ENCODE measurements around the gene CHST1.

Gene CHST1

DNA sequence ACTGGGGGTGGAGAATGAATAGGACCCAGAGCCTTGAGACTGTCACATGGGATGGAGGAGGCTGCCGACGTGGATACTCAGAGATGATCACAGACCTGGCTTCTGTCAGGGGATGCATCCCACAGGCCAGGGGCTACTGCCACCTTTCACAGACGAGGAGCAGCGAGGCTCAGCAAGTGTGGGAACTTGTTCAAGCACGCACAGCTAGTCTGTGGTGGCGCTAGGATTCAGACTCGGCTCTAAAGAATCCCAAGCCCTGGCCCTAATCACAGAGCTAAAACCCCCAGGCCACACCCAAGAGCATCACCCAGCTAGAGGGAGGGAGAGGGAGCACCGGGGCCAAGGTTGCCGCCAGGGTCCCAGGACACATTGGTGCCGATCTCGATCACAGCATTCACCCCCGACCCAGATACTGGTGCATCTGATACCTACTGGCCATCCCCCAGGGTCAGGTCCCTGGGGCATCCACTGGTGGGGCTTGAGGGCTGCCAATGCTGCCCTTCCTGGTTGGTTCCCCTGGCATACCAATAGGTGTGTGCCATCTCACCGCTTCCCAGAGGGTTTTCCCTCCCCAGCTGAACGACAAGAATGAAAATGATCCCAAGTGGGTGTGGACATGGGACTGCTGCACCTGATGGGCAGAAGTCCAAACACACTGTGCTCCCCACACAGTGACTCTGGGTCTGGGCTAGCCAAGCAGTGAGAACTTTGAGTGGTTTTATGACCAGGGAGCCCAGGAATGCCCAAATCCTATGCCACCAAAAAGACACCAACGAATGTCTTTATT is 6.2 kb downstream of the CHST1 start:
- Histone ChIP-seq H3K36me3 (ENCODE audit: control insufficient read depth, insufficient read depth, low read length) (no peaks in the 10 kb centered on the region), H3K4me1 (ENCODE audit: control insufficient read depth, insufficient read depth, low read length) (peaks cover 44% of the 10 kb centered on the region), H3K4me3 (ENCODE audit: insufficient read depth, low read depth, low read length) (no peak overlapping the region), H3K27me3 (ENCODE audit: control insufficient read depth, insufficient read depth, low read length, poor library complexity, severe bottlenecking) (peaks cover 30% of the 10 kb centered on the region), H3K27ac (ENCODE audit: insufficient read depth, low read depth, low read length, poor library complexity, severe bottlenecking) (no peak overlapping the region), H3K9me3 (ENCODE audit: control insufficient read depth, low read length) (no peaks in the 10 kb centered on the region)
- WGBS, 2 experiments, result 79% methylated on average over 15 of the region's 15 CpGs

GRCh38 chr11:45658292-45658991 is 7.0 kb downstream of the CHST1 start:
- no peaks in the 10 kb centered on the region for H3K9me3 ChIP-seq (ENCODE audit: control insufficient read depth, low read length)
- no peaks in the 10 kb centered on the region for H3K36me3 ChIP-seq (ENCODE audit: control insufficient read depth, insufficient read depth, low read length)
- peaks cover 40% of the 10 kb centered on the region for H3K4me1 ChIP-seq (ENCODE audit: control insufficient read depth, insufficient read depth, low read length)
- H3K4me3 ChIP-seq (ENCODE audit: insufficient read depth, low read depth, low read length), result no peak overlapping the region
- no peak overlapping the region for H3K27ac ChIP-seq (ENCODE audit: insufficient read depth, low read depth, low read length, poor library complexity, severe bottlenecking)
- H3K27me3 ChIP-seq (ENCODE audit: control insufficient read depth, insufficient read depth, low read length, poor library complexity, severe bottlenecking), result peaks cover 23% of the 10 kb centered on the region
- WGBS, 2 experiments, result 36 to 40% methylated on average over 19 of the region's 19 CpGs

DNA sequence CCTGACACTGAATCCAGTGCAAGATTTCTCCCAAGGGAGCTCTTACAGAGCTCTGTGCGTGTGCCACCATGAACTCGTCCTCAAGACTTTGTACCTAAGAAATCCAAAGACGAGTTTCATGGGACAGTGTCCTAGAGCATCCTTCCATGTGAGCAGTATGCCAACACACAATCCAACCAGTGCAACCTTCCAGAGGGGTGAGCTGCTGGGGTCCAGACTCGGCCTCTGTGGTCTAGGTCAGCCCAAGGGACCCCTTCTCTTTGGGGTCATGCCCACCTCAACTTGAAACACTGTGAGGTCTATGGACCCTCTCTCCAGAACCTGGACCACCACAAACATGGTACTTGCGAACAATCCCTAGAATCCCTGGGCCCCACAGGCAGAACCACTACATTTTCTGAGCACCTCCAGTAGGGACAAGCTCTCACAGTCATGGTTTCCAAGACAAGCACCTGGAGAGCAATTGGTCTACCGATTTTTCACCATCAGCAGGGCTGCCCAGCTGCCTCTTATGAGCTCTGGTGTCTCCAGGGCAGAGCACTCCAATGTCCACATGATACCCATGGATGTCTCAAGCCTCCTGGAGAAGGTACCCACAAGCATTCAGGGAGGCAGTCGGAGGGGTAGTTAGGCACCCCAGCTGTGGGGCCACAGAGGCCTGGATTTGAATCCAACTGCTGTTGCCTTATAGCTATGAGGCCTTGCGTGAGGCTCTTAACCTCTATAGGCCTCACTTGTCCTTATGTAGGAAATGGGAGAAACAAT is 7.7 kb downstream of the CHST1 start:
- Histone ChIP-seq H3K36me3 (ENCODE audit: control insufficient read depth, insufficient read depth, low read length) (no peaks in the 10 kb centered on the region), H3K9me3 (ENCODE audit: control insufficient read depth, low read length) (no peaks in the 10 kb centered on the region), H3K4me1 (ENCODE audit: control insufficient read depth, insufficient read depth, low read length) (peaks cover 36% of the 10 kb centered on the region), H3K4me3 (ENCODE audit: insufficient read depth, low read depth, low read length) (no peak overlapping the region), H3K27me3 (ENCODE audit: control insufficient read depth, insufficient read depth, low read length, poor library complexity, severe bottlenecking) (peaks cover 15% of the 10 kb centered on the region), H3K27ac (ENCODE audit: insufficient read depth, low read depth, low read length, poor library complexity, severe bottlenecking) (no peak overlapping the region)
- WGBS, 2 experiments, result 95 to 96% methylated on average over 8 of the region's 8 CpGs

GRCh38 chr11:45655831-45656230 is 9.6 kb downstream of the CHST1 start:
- Histone ChIP-seq H3K36me3 (ENCODE audit: control insufficient read depth, insufficient read depth, low read length) (no peaks in the 10 kb centered on the region), H3K27ac (ENCODE audit: insufficient read depth, low read depth, low read length, poor library complexity, severe bottlenecking) (no peak overlapping the region), H3K9me3 (ENCODE audit: control insufficient read depth, low read length) (no peaks in the 10 kb centered on the region), H3K27me3 (ENCODE audit: control insufficient read depth, insufficient read depth, low read length, poor library complexity, severe bottlenecking) (peaks cover 5% of the 10 kb centered on the region), H3K4me3 (ENCODE audit: insufficient read depth, low read depth, low read length) (no peak overlapping the region), H3K4me1 (ENCODE audit: control insufficient read depth, insufficient read depth, low read length) (peaks cover 27% of the 10 kb centered on the region)
- 91 to 94% methylated on average over 6 of the region's 6 CpGs for WGBS, 2 experiments

DNA sequence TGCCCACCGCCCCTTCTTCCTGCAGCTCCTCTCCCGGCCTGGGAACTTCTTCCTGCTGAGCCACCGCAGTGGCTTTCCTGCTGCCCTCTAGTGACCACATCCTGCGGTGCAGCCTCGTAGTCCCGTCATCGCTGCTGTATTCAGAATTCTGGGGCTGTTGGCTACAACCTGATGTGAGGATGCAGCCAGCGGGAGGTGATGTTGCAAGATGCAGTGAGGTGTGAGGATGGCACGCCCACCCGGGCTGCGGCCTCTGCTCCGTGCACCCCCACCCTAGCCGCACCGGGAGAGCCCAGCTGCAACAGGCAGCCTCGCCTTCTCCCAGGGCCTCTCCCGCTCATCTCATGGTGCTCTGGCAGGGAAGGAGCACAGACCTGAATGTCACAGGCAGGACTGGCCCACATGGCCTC is 10.1 kb downstream of the CHST1 start:
- peaks cover 22% of the 10 kb centered on the region for H3K4me1 ChIP-seq (ENCODE audit: control insufficient read depth, insufficient read depth, low read length)
- no peak overlapping the region for H3K27ac ChIP-seq (ENCODE audit: insufficient read depth, low read depth, low read length, poor library complexity, severe bottlenecking)
- H3K9me3 ChIP-seq (ENCODE audit: control insufficient read depth, low read length), result no peaks in the 10 kb centered on the region
- no peaks in the 10 kb centered on the region for H3K36me3 ChIP-seq (ENCODE audit: control insufficient read depth, insufficient read depth, low read length)
- WGBS, 2 experiments, result 15% methylated on average over 16 of the region's 16 CpGs
- H3K27me3 ChIP-seq (ENCODE audit: control insufficient read depth, insufficient read depth, low read length, poor library complexity, severe bottlenecking), result peaks cover 5% of the 10 kb centered on the region
- H3K4me3 ChIP-seq (ENCODE audit: insufficient read depth, low read depth, low read length), result no peak overlapping the region

GRCh38 chr11:45655012-45655283 is 10.5 kb downstream of the CHST1 start:
- H3K4me1 ChIP-seq (ENCODE audit: control insufficient read depth, insufficient read depth, low read length), result peaks cover 18% of the 10 kb centered on the region
- 72 to 74% methylated on average over 2 of the region's 2 CpGs for WGBS, 2 experiments

DNA sequence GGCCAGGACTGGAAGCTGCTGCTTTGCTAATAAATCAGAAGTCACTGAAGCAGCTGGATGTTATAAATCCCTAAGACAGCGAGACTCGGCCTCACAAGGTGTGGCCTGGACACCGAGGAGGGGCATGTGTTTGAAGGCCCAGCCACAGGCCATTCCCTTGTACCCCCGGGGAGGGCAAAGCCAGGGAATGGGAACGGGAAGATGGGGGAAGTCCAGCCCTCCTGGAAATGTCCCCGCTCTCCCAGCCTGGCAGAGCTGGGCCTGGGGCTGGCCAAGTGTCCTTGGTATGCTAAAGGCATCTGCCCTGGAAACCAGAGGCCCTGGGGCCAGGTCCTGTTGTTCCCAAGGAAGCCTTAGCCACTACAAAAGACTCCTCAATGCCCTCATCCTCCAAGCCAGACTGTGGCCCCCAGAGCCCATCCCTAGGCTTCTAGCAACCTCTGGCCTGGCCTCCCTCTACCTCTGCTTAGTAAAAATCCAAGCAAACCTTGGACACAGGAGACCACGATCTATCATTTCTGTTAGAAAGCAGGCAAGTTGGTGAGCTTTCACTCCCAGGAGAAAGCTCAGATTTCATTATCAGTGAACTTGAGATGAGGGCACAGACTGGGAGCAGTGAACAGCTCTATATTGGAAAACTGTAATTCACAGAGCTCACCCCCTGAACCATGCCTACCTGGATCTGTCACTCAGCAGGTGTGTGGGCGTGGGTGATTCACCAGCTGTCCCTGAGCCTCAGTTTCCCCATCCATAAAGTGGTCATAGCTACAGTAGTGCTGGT is 11.0 kb downstream of the CHST1 start:
- no peak overlapping the region for H3K27ac ChIP-seq (ENCODE audit: insufficient read depth, low read depth, low read length, poor library complexity, severe bottlenecking)
- peaks cover 5% of the 10 kb centered on the region for H3K27me3 ChIP-seq (ENCODE audit: control insufficient read depth, insufficient read depth, low read length, poor library complexity, severe bottlenecking)
- 84 to 87% methylated on average over 8 of the region's 8 CpGs for WGBS, 2 experiments
- no peak overlapping the region for H3K4me3 ChIP-seq (ENCODE audit: insufficient read depth, low read depth, low read length)
- H3K36me3 ChIP-seq (ENCODE audit: control insufficient read depth, insufficient read depth, low read length), result no peaks in the 10 kb centered on the region
- H3K4me1 ChIP-seq (ENCODE audit: control insufficient read depth, insufficient read depth, low read length), result peaks cover 16% of the 10 kb centered on the region
- no peaks in the 10 kb centered on the region for H3K9me3 ChIP-seq (ENCODE audit: control insufficient read depth, low read length)

More at GRCh38 chr11:45655012-45655283, 10.5 kb downstream of the CHST1 start:
- Histone ChIP-seq H3K9me3 (ENCODE audit: control insufficient read depth, low read length) (no peaks in the 10 kb centered on the region), H3K27ac (ENCODE audit: insufficient read depth, low read depth, low read length, poor library complexity, severe bottlenecking) (no peak overlapping the region), H3K4me3 (ENCODE audit: insufficient read depth, low read depth, low read length) (no peak overlapping the region), H3K36me3 (ENCODE audit: control insufficient read depth, insufficient read depth, low read length) (no peaks in the 10 kb centered on the region), H3K27me3 (ENCODE audit: control insufficient read depth, insufficient read depth, low read length, poor library complexity, severe bottlenecking) (peaks cover 5% of the 10 kb centered on the region)

- H3K36me3 ChIP-seq (ENCODE audit: control insufficient read depth, insufficient read depth, low read length), result no peaks in the 10 kb centered on the region
- H3K4me3 ChIP-seq (ENCODE audit: insufficient read depth, low read depth, low read length), result no peak overlapping the region
- no peaks in the 10 kb centered on the region for H3K9me3 ChIP-seq (ENCODE audit: control insufficient read depth, low read length)
- peaks cover 12% of the 10 kb centered on the region for H3K4me1 ChIP-seq (ENCODE audit: control insufficient read depth, insufficient read depth, low read length)
- H3K27ac ChIP-seq (ENCODE audit: insufficient read depth, low read depth, low read length, poor library complexity, severe bottlenecking), result no peak overlapping the region
- 84 to 94% methylated on average over 3 of the region's 3 CpGs for WGBS, 2 experiments
- H3K27me3 ChIP-seq (ENCODE audit: control insufficient read depth, insufficient read depth, low read length, poor library complexity, severe bottlenecking), result peaks cover 5% of the 10 kb centered on the region
Observed at GRCh38 chr11:45653277-45653676, 12.1 kb downstream of the CHST1 start.

GRCh38 chr11:45652781-45653180 is 12.6 kb downstream of the CHST1 start:
- H3K9me3 ChIP-seq (ENCODE audit: control insufficient read depth, low read length), result no peaks in the 10 kb centered on the region
- H3K4me3 ChIP-seq (ENCODE audit: insufficient read depth, low read depth, low read length), result no peak overlapping the region
- H3K4me1 ChIP-seq (ENCODE audit: control insufficient read depth, insufficient read depth, low read length), result peaks cover 15% of the 10 kb centered on the region
- H3K27ac ChIP-seq (ENCODE audit: insufficient read depth, low read depth, low read length, poor library complexity, severe bottlenecking), result no peak overlapping the region
- H3K27me3 ChIP-seq (ENCODE audit: control insufficient read depth, insufficient read depth, low read length, poor library complexity, severe bottlenecking), result peaks cover 5% of the 10 kb centered on the region
- WGBS, 2 experiments, result 93 to 95% methylated on average over 6 of the region's 6 CpGs
- no peaks in the 10 kb centered on the region for H3K36me3 ChIP-seq (ENCODE audit: control insufficient read depth, insufficient read depth, low read length)

Measured in ectodermal cell (in vitro differentiated cells).